ENCODE results near the gene MAP2K5. TPM values are rescaled to one million over a fixed set of nuclear protein-coding genes. Genes with fewer than 3 reads are reported as not detected.
A peak's percentile ranks its signal among the peaks of the same experiment; 100 is the strongest.

MAP2K5 gene
- total and polyA plus RNA-seq, 2 donors from 2014 or later, result 14.1 to 18.6 TPM

GRCh38 chr15:67839499-67839928 is 297.0 kb downstream of the MAP2K5 start:
- TF ChIP-seq CTCF (IDR thresholded peaks at IDR 0.05; ENCODE audit: borderline replicate concordance, extremely low read depth, insufficient read depth), result no peak
- Histone ChIP-seq H3K27ac (ENCODE audit: low read depth in 2 of 2, low read length in 2 of 2) (peak overlapping the region; percentile 94 to 99), H3K36me3 (ENCODE audit: control insufficient read depth in 2 of 3, insufficient read depth in 3 of 3, low read length in 3 of 3) (no peaks in the 10 kb centered on the region), H3K4me3 (ENCODE audit: low read length in 3 of 3) (peak overlapping the region; percentile 78 to 82 (median 80)), H3K4me1 (ENCODE audit: control insufficient read depth in 2 of 3, insufficient read depth in 2 of 3, low read depth in 1 of 3, low read length in 3 of 3) (peaks cover 3 to 28% (median 23%) of the 10 kb centered on the region in 3 donors), H3K9me3 (ENCODE audit: control insufficient read depth in 2 of 3, insufficient read depth in 1 of 3, low read length in 3 of 3) (no peaks in the 10 kb centered on the region), H3K27me3 (ENCODE audit: control insufficient read depth, insufficient read depth, low read length) (peaks cover 4% of the 10 kb centered on the region), H3K9ac (ENCODE audit: low read length in 3 of 3) (peak overlapping the region; percentile 50 to 90 (median 58))
- intact Hi-C loops (cut with DNase I), result loop anchor here (10.0 kb wide), 1 partner anchor 375 kb away; no protein-coding TSS in a partner anchor
- DNase-seq (peak in 2 of 5 donors; percentile 61 to 64), FAIRE-seq (no peak)

- Histone ChIP-seq H3K9ac (ENCODE audit: low read length in 3 of 3) (peak within 1 kb of the TSS; percentile 58 to 99 (median 90)), H3K36me3 (ENCODE audit: control insufficient read depth in 2 of 3, insufficient read depth in 3 of 3, low read length in 3 of 3) (no peaks in the 10 kb centered on the region), H3K27me3 (ENCODE audit: control insufficient read depth, insufficient read depth, low read length) (peaks cover 3% of the 10 kb centered on the region), H3K27ac (ENCODE audit: low read depth in 2 of 2, low read length in 2 of 2) (peak within 1 kb of the TSS; percentile 94 to 99), H3K4me1 (ENCODE audit: control insufficient read depth in 2 of 3, insufficient read depth in 2 of 3, low read depth in 1 of 3, low read length in 3 of 3) (peaks cover 3 to 30% (median 18%) of the 10 kb centered on the region in 3 donors), H3K9me3 (ENCODE audit: control insufficient read depth in 2 of 3, insufficient read depth in 1 of 3, low read length in 3 of 3) (no peaks in the 10 kb centered on the region), H3K4me3 (ENCODE audit: low read length in 3 of 3) (peak within 1 kb of the TSS; percentile 78 to 82 (median 80))
- FAIRE-seq, result peak; percentile 39
- peak; percentile 93 to 98 (median 96) for DNase-seq
- no peak for TF ChIP-seq CTCF (IDR thresholded peaks at IDR 0.05; ENCODE audit: borderline replicate concordance, extremely low read depth, insufficient read depth)
- intact Hi-C loops (cut with DNase I), result loop anchor here (10.0 kb wide), 1 partner anchor 375 kb away; no protein-coding TSS in a partner anchor
These were observed 297.6 kb downstream of the MAP2K5 start, which contains the start of gene RNU6-1 for GRCh38 chr15:67839929-67840748. Gene RNU6-1 (minus strand): TSS chr15:67840045.

GRCh38 chr15:67840749-67841512 is 298.4 kb downstream of the MAP2K5 start:
- peak overlapping the region; percentile 58 to 99 (median 90) for H3K9ac ChIP-seq (ENCODE audit: low read length in 3 of 3)
- H3K4me1 ChIP-seq (ENCODE audit: control insufficient read depth in 2 of 3, insufficient read depth in 2 of 3, low read depth in 1 of 3, low read length in 3 of 3), result peaks cover 3 to 30% (median 14%) of the 10 kb centered on the region in 3 donors
- no peaks in the 10 kb centered on the region for H3K36me3 ChIP-seq (ENCODE audit: control insufficient read depth in 2 of 3, insufficient read depth in 3 of 3, low read length in 3 of 3)
- intact Hi-C loops (cut with DNase I), result no loop called here
- no peaks in the 10 kb centered on the region for H3K9me3 ChIP-seq (ENCODE audit: control insufficient read depth in 2 of 3, insufficient read depth in 1 of 3, low read length in 3 of 3)
- peaks cover 2% of the 10 kb centered on the region for H3K27me3 ChIP-seq (ENCODE audit: control insufficient read depth, insufficient read depth, low read length)
- peak overlapping the region; percentile 78 to 82 (median 80) for H3K4me3 ChIP-seq (ENCODE audit: low read length in 3 of 3)
- FAIRE-seq (no peak), DNase-seq (peak; percentile 57 to 82 (median 71))
- peak overlapping the region; percentile 94 to 99 for H3K27ac ChIP-seq (ENCODE audit: low read depth in 2 of 2, low read length in 2 of 2)
- TF ChIP-seq CTCF (IDR thresholded peaks at IDR 0.05; ENCODE audit: borderline replicate concordance, extremely low read depth, insufficient read depth), result no peak
